Stimulated activated memory B cell treated with anti-CD40 and anti-IgM and Interleukin-4, amounts not matched to agents 10 μg/mL and 1 μg/mL and 100 μg/mL, for 72 hours (primary cell): Measurements from ENCODE around the gene COLEC11.

ENCODE experiments used
- ATAC-seq: fragments of 150-1000 bp; cut with Tn5 transposase; 2 replicates; pipeline ENCODE4 v1.10.0; 2021
- H3K27ac Mint-ChIP-seq: one replicate; pipeline ENCODE4 v1.8.0; 2022; ENCODE audit warnings: mild to moderate bottlenecking, mixed read lengths
- H3K27me3 Mint-ChIP-seq: one replicate; pipeline ENCODE4 v1.8.0; 2022; ENCODE audit warnings: mixed read lengths
- H3K36me3 Mint-ChIP-seq: one replicate; pipeline ENCODE4 v1.8.0; 2022; ENCODE audit warnings: mixed read lengths
- H3K4me1 Mint-ChIP-seq: one replicate; pipeline ENCODE4 v1.8.0; 2022; ENCODE audit warnings: mixed read lengths
- H3K4me3 Mint-ChIP-seq: one replicate; pipeline ENCODE4 v1.8.0; 2022; ENCODE audit warnings: mild to moderate bottlenecking, moderate library complexity, mixed read lengths
- H3K9me3 Mint-ChIP-seq: one replicate; pipeline ENCODE4 v1.8.0; 2022; ENCODE audit warnings: mixed read lengths

The COLEC11 gene

GRCh38 chr2:3669656-3670055 lies 74.7 kb downstream of the COLEC11 start:
- ATAC-seq = no peak
- Mint-ChIP-seq H3K27ac (no peak overlapping the region), H3K27me3 (peaks cover 27% of the 10 kb centered on the region), H3K9me3 (no peaks in the 10 kb centered on the region), H3K4me3 (no peak overlapping the region), H3K36me3 (no peaks in the 10 kb centered on the region), H3K4me1 (no peaks in the 10 kb centered on the region)

- Mint-ChIP-seq H3K27ac (no peak overlapping the region), H3K36me3 (no peaks in the 10 kb centered on the region), H3K9me3 (no peaks in the 10 kb centered on the region), H3K4me3 (no peak overlapping the region), H3K27me3 (peaks cover 27% of the 10 kb centered on the region), H3K4me1 (no peaks in the 10 kb centered on the region)
- ATAC-seq = no peak
Measured at GRCh38 chr2:3670376-3670775, 75.5 kb downstream of the COLEC11 start.

GRCh38 chr2:3670941-3671340 lies 76.0 kb downstream of the COLEC11 start:
- no peaks in the 10 kb centered on the region for H3K4me1 Mint-ChIP-seq
- H3K4me3 Mint-ChIP-seq = no peak overlapping the region
- no peaks in the 10 kb centered on the region for H3K9me3 Mint-ChIP-seq
- H3K36me3 Mint-ChIP-seq = no peaks in the 10 kb centered on the region
- no peak for ATAC-seq
- H3K27ac Mint-ChIP-seq = no peak overlapping the region
- peaks cover 27% of the 10 kb centered on the region for H3K27me3 Mint-ChIP-seq

GRCh38 chr2:3672861-3673678 lies 78.2 kb downstream of the COLEC11 start:
- H3K4me1 Mint-ChIP-seq = no peaks in the 10 kb centered on the region
- H3K9me3 Mint-ChIP-seq = no peaks in the 10 kb centered on the region
- peaks cover 22% of the 10 kb centered on the region for H3K27me3 Mint-ChIP-seq
- H3K27ac Mint-ChIP-seq = no peak overlapping the region
- peak; percentile 13 for ATAC-seq
- no peaks in the 10 kb centered on the region for H3K36me3 Mint-ChIP-seq
- H3K4me3 Mint-ChIP-seq = no peak overlapping the region

- Mint-ChIP-seq H3K9me3 (no peaks in the 10 kb centered on the region), H3K36me3 (no peaks in the 10 kb centered on the region), H3K4me3 (no peak overlapping the region), H3K27me3 (peaks cover 17% of the 10 kb centered on the region), H3K27ac (no peak overlapping the region), H3K4me1 (no peaks in the 10 kb centered on the region)
- ATAC-seq = no peak
Measured at GRCh38 chr2:3674066-3674845, 79.3 kb downstream of the COLEC11 start.

- Mint-ChIP-seq H3K27ac (no peak overlapping the region), H3K27me3 (peaks cover 3% of the 10 kb centered on the region), H3K9me3 (no peaks in the 10 kb centered on the region), H3K4me1 (no peaks in the 10 kb centered on the region), H3K4me3 (no peak overlapping the region), H3K36me3 (no peaks in the 10 kb centered on the region)
- ATAC-seq = no peak
Measured at GRCh38 chr2:3675687-3676086, 80.8 kb downstream of the COLEC11 start.

GRCh38 chr2:3677436-3677835 lies 82.5 kb downstream of the COLEC11 start:
- H3K4me3 Mint-ChIP-seq = no peak overlapping the region

GRCh38 chr2:3678212-3678611 lies 83.3 kb downstream of the COLEC11 start:
- Mint-ChIP-seq H3K36me3 (no peaks in the 10 kb centered on the region), H3K4me3 (no peak overlapping the region), H3K27ac (no peak overlapping the region), H3K4me1 (no peaks in the 10 kb centered on the region), H3K9me3 (no peaks in the 10 kb centered on the region), H3K27me3 (no peaks in the 10 kb centered on the region)
- ATAC-seq = no peak

More at GRCh38 chr2:3677436-3677835, 82.5 kb downstream of the COLEC11 start:
- Mint-ChIP-seq H3K4me1 (no peaks in the 10 kb centered on the region), H3K27ac (no peak overlapping the region), H3K9me3 (no peaks in the 10 kb centered on the region), H3K36me3 (no peaks in the 10 kb centered on the region), H3K27me3 (no peaks in the 10 kb centered on the region)
- no peak for ATAC-seq

- no peak for ATAC-seq
- no peaks in the 10 kb centered on the region for H3K4me1 Mint-ChIP-seq
- no peak overlapping the region for H3K4me3 Mint-ChIP-seq
- no peaks in the 10 kb centered on the region for H3K27me3 Mint-ChIP-seq
- no peaks in the 10 kb centered on the region for H3K9me3 Mint-ChIP-seq
- H3K27ac Mint-ChIP-seq = no peak overlapping the region
- H3K36me3 Mint-ChIP-seq = no peaks in the 10 kb centered on the region
Measured at GRCh38 chr2:3679180-3679579, 84.3 kb downstream of the COLEC11 start.

- H3K9me3 Mint-ChIP-seq = no peaks in the 10 kb centered on the region
- no peak overlapping the region for H3K27ac Mint-ChIP-seq
- ATAC-seq = no peak
- no peaks in the 10 kb centered on the region for H3K27me3 Mint-ChIP-seq
- no peaks in the 10 kb centered on the region for H3K4me1 Mint-ChIP-seq
- H3K36me3 Mint-ChIP-seq = no peaks in the 10 kb centered on the region
- H3K4me3 Mint-ChIP-seq = no peak overlapping the region
Measured at GRCh38 chr2:3679616-3680393, 84.9 kb downstream of the COLEC11 start.

- H3K4me1 Mint-ChIP-seq = no peaks in the 10 kb centered on the region
- no peak overlapping the region for H3K27ac Mint-ChIP-seq
- no peaks in the 10 kb centered on the region for H3K27me3 Mint-ChIP-seq
- peaks cover 4% of the 10 kb centered on the region for H3K9me3 Mint-ChIP-seq
- H3K4me3 Mint-ChIP-seq = no peak overlapping the region
- ATAC-seq = no peak
- no peaks in the 10 kb centered on the region for H3K36me3 Mint-ChIP-seq
Measured at GRCh38 chr2:3680548-3681345, 85.8 kb downstream of the COLEC11 start.

- ATAC-seq = no peak
- Mint-ChIP-seq H3K9me3 (peaks cover 4% of the 10 kb centered on the region), H3K4me1 (no peaks in the 10 kb centered on the region), H3K27me3 (peaks cover 5% of the 10 kb centered on the region), H3K27ac (no peak overlapping the region), H3K4me3 (no peak overlapping the region), H3K36me3 (no peaks in the 10 kb centered on the region)
Measured at GRCh38 chr2:3681625-3682024, 86.7 kb downstream of the COLEC11 start.

GRCh38 chr2:3682811-3683210 lies 87.9 kb downstream of the COLEC11 start:
- Mint-ChIP-seq H3K4me3 (no peak overlapping the region), H3K36me3 (no peaks in the 10 kb centered on the region), H3K27me3 (peaks cover 16% of the 10 kb centered on the region), H3K27ac (no peak overlapping the region), H3K9me3 (peaks cover 4% of the 10 kb centered on the region), H3K4me1 (no peaks in the 10 kb centered on the region)
- no peak for ATAC-seq

- Mint-ChIP-seq H3K27ac (no peak overlapping the region), H3K4me3 (no peak overlapping the region), H3K36me3 (no peaks in the 10 kb centered on the region), H3K4me1 (no peaks in the 10 kb centered on the region), H3K9me3 (peaks cover 4% of the 10 kb centered on the region), H3K27me3 (peaks cover 21% of the 10 kb centered on the region)
- ATAC-seq = no peak
Measured at GRCh38 chr2:3683748-3684454, 89.0 kb downstream of the COLEC11 start.
